ENCODE results near the gene ABCD1.

GRCh38 chrX:153766871-153767673, 42.4 kb downstream of the ABCD1 start:
- no peak for TF ChIP-seq POLR2AphosphoS5 (IDR thresholded peaks at IDR 0.05; ENCODE audit: low read depth, low read length)
- no peak for TF ChIP-seq POLR2A (IDR thresholded peaks at IDR 0.05; ENCODE audit: low read depth, low read length)
- TF ChIP-seq PAX5 (IDR thresholded peaks at IDR 0.05; ENCODE audit: insufficient read depth, low read length, severe bottlenecking): no peak
- TF ChIP-seq SPI1 (IDR thresholded peaks at IDR 0.05; ENCODE audit: low read depth, low read length): no peak

All from GM12891 (cell line).